Brain pericyte (primary cell): ENCODE measurements around the gene RABGGTA.
A peak's percentile ranks its signal among the peaks of the same experiment; 100 is the strongest.

ENCODE experiments used
- DNase-seq: peaks from one replicate; pipeline ENCODE4 v3.0.0-alpha.2; 2012; ENCODE audit warnings: low read depth, low spot score

Gene RABGGTA

DNA sequence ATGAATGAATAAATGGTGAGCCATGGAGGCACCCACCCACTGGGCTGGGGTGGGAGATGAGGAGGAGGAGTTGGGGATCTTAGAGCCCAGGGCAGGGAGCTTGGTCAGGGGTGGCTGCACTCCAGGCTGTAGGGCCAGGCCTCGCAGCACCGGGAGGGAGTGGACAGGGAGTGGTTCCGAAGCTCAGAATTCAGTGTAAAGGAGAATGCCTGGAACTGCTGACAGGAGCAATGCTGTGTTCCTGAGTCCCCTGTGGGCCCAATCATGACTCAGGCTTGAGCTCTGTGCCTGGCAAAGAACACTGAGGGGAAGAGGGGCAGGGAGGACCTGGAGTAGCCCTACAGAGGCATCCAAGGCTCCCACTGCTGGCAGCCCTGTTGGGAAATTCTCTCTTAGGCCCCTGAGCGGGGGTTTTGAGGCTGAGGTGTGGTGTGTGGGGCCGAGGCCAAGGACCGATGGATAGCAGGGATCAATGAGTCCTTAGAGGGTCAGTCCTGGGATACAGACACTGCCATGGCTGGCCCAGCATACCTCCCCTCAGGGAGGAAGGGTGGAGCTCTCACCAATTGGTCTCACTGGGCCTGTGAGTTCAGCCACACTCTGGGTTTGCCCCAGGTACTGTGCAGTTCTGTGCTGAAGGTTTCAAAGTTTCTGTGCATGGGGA is 9.5 kb upstream of the RABGGTA start:
- DNase-seq: no peak

GRCh38 chr14:24279301-24280186 is 8.1 kb upstream of the RABGGTA start:
- no peak for DNase-seq

DNA sequence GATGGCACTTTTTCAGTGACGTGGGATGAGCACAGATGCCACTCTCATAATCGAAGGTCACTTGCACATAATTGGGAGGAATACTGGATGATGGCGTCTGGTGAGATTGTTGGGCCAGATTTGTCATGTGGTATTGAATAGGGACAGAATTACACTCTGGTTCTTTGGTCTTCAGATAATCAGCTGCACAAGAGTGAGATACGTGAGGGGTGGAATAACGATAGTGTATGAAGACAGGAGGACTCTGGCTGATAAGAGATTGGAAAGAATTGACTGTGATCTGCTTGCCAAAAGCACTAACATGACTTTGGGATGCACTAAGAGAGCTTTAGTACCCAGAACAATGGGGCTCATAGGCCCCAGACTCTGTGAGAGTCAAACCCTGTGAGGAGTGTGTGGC is 7.0 kb upstream of the RABGGTA start:
- no peak for DNase-seq

- DNase-seq: no peak
These were observed 6.4 kb upstream of the RABGGTA start for GRCh38 chr14:24277606-24278321.

DNA sequence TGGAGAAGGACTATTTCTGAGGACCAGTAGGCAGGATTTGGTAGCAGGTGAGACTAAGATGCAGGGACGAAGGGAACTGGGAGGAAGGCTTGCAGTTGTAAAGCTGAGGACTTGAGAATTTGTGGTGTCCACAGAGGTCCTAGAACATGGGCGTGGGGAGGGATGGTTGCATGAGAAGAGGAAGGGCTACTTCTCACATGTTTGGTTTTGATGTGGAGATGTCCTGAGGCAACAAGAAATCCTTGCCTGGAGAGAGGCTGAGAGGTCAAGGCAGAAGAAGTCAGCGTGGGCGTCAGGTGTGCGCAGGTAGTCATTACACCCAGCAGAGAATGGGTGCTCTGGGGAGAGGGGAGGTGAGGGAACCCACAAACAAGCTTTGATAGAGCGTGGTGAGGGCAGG is 5.7 kb upstream of the RABGGTA start:
- DNase-seq: no peak

DNA sequence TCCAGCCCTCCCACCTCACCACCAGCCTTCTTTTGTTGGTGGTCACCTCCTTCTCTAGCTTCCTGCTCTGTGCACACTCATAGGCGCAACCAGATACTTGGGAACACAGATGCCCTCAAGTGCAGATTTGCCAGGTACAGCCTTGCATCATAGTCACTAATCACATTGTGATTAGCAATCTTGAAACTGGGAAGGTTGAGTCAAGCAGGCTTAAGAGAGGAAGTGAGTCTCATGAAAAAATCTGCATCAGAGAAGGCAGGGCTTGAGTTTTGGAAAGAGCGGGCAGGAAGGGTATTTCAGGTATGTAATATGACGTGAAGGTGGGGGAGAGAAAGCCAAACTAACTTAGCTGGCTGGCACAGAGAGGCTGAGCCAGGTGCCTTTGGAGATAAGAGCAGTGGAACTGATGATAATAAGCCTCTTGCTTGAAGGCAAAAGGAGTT is 2.7 kb upstream of the RABGGTA start:
- no peak for DNase-seq

DNA sequence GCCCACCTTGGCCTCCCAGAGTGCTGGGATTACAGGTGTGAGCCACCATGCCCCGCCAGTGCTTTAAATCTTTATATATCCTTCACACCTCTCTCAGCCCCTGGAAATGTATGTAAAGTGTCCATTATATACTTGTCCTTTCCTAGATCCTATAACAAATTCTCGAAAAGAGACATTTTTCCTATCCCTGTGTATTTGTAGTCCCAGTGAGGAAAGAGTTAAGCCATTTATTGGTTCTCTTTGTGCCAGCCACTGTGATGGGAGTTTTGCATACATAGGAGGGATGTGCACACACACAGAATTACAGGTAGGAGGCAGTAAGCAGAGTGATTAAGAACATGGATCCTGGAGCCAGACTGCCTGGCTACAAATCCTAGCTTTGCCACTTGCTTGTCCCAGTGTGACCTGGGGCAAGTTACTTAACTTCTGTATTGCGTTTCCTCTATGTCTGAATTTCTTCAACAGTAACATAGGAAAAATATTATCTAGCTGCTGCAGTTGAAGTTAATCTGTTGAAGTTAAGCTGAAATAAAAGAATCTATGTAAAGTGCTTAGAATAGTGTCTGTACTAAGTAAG is 2.1 kb upstream of the RABGGTA start:
- DNase-seq: no peak

DNA sequence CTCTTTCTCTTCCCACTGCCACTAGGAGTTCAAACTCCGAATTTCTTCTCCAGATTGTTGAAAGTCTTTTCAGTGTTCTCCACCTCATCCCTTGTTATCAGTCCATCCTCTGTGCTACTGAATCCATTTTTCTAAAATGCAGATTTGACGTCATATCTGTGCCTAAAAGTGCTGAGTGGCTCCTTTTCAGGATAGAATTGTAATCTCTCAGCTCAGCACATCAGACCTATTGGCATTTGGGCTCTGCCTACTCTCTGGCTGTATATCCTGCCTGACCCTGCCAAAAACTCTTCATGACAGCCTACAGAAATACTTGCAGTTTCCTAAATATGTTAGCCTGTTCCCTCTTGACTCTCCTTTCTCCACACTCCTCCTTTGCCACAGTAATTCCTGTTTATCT is 1.1 kb upstream of the RABGGTA start:
- no peak for DNase-seq

DNA sequence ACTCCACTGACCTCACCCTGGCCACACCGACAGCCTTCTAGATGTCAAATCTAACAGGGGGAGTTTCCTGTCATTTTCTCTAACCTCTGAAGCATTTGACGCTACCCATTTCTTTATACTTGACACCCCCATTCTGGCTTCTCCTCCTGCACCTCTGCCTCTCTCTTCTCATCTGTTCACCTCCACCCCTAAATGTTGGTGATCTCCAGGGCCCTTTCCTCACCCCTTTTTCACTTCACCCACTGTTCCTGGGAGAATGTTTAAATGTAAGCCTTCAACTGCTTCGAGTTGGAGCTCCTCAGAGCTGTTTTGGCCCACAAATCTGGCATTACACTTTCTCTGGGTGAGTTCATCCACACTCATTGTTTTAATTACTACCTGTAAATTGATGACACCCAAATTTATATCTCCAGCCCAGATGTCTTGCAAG is 452 bp upstream of the RABGGTA start:
- DNase-seq: no peak

DNA sequence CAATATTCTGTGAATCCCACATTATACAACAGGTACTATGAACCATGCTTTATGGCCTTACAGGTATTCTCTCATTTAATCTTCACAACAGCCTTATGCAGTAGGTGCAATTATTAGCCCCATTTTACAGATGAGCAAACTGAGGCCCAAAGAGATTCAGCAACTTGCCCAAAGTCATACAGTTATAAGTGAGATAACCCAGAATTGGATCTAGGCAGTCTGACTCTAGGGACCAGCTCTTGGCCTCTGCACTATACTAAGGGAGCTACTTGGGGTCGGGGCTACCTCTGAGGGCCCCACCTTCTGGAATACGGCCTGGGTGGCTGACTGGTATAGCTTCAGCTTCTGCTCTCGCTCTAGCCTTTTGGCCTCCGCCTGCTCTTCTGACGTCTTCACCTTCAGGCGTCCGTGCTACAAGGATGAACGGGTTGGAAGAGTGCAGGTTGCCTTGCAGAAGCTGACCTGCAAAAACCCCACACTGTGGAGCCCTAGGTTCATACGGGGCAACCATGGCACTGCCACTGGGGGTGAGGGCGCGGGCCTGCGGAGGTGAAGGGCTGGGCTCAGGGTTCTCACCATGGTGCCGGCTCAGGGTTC is 762 bp downstream of the RABGGTA start:
- peak; percentile 17 for DNase-seq

DNA sequence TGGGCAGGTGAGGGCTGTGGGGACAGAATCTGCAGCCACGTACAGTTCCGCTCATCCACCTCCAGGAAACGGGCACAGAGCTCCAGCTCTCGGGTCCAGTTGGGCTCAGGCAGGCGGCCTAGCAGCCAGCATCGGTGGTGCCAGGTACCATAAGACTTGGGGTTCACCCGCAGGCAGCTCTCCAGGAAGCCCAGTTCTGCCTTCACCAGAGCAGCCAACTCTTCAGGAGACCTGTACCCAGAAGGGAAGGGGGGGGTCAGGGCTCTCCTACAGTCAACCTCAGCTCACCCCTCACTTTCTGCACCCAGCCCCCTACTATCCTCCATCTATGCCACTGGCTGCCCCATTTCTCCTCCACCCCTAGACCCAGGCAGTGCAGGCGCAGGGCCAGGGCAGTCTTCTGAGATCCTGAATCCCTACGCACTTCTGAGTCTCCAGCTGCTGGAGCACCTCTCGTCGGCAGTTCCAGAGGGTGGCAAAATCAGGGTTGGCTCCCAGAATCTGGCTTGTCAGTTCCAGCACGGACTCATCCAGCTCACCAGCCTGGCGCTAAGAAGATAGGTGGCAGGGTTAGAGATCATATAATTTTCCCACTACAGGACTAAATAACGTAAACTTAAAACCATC is 1.4 kb downstream of the RABGGTA start:
- DNase-seq: no peak

GRCh38 chr14:24269368-24269767 is 2.0 kb downstream of the RABGGTA start:
- no peak for DNase-seq

GRCh38 chr14:24268225-24268624 is 3.2 kb downstream of the RABGGTA start:
- DNase-seq: no peak

DNA sequence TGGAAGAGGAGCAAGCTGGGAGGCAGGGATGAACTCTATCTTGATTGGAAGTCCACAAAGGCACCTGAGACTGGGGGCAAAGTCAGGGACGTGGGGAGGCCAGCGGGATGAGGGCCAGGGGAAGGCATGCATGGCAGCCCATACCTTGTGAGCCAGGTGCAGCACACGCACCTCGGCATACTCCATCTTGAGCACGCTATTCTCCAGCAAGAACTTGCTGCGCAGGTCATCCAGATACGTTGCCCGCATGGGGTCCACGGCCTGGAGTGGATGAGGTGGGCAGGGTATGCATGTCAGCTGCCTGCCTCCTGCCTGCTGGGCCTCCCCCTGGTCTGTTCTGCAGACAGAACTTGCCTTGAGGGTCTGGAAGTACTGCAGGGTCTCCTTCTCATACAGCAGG is 3.9 kb downstream of the RABGGTA start:
- DNase-seq: no peak

DNA sequence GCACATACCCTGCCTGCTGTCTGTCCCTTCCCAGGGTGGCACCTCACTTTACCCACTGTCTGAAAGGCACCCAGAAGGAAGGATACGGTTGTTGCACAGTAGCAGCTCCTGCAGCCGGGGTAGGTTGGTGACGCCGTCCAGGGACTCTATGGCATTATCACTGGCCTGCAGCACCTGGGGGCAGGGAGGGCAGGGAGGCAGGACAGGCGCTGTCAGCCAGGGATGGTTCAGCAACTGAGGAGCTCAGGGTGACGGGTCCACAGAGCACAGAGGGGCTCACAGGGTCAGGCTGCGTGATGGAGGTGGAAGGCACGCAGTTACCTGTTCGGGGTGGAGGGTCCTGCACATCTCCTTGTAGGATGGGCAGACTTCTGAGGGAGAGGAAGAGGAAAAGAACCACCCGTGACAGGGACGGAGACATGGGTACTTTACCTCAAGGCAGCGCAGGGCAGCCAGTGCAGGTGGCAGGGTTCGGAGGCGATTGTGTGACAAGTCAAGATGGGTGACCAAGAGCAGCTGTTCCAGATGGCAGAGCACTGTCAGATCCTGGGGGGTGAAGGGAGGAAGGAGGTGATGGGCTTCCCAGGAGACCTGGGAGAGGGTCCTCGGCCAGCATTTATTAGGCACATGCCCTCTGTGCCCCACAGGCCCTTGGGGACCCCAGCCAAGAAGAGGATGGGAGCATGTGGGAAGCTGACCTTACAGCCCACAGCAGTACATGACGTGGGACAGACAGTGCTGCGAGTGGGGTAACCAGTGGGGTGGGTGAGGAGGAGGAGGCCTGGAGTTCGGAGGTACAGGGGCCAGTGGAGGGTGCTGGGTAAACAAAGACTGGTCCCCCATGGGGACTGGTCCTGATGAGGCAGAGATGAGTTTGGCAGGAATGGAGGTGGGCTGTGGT is 4.8 kb downstream of the RABGGTA start:
- no peak for DNase-seq

GRCh38 chr14:24264298-24264697 is 7.1 kb downstream of the RABGGTA start:
- DNase-seq: no peak

GRCh38 chr14:24263848-24264247 is 7.5 kb downstream of the RABGGTA start:
- DNase-seq: no peak

DNA sequence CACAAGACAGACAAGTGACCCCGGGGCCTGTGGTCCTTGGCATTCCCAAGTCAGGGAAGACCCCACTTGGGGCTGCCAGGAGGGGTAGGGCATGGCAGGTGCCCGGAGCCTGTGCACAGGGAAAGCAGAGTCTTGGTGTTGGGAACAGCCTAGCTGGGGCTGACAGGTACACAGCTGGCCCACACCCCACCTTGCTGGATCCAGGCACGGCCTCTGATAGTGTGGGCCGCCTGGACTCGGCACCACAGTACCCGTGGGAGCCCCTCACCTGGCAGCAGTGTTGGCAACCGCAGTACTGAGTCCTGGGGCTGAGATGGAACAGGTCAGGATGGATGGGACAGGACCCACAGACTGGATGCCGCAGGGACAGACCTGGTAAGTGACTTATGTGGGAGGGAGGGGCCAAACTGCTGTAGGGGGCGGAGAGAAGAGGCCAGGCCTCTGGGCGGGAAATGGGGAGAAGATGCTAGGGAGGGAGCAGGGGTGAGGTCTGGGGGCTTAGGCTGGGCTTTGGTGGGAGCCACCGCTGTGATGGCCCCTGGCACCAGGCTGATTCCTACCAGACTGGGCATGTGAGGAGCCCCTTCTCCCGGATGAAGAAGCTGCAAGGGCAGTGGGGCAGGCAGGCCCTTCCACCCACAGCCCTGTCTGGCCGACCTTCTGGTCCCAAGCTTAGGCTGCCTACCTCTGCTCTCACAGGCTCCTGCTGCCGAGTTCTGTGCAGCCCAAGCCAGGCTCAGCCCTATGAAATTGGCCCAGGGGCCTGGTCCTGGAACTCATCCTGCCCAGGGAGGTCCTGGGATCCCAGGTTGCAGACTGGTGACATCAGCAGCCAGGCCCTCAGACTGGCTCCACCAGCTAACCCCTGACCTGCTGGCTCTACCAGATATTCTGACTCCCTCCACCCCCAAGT is 8.3 kb downstream of the RABGGTA start, which contains the start of gene TGM1:
Gene TGM1 (minus strand): TSS at position 357 of the 913 bp plus-strand sequence. CDS start 825 bp downstream, outside the sequence.
- DNase-seq: no peak

DNA sequence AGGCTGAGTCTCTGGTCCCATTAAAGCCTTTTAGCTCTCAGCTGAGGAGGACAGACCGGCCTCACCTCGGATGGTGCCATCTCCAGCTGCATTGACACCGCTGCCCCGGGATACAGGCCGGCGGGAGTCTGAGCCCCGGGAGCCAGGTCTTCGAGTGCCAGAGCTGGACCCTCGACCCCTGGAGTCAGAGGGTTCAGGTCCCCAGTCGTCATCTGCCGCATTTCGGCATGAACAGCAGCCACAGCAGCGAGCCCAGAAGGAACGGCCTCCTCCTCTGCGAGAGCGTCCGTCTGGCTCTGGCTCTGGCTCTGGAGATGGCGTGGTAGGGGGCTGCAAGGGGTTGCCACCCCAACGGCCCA is 9.4 kb downstream of the RABGGTA start:
- DNase-seq: no peak
